Measurements from ENCODE around the gene ACE. TPM values are rescaled to one million over a fixed set of nuclear protein-coding genes. Genes with fewer than 3 reads are reported as not detected.

The ACE gene
- total RNA-seq, 1 donor from 2014 or later = 1.0 TPM

GRCh38 chr17:63537001-63537400 lies 60.1 kb downstream of the ACE start:
- no peak overlapping the region for H3K4me2 ChIP-seq (ENCODE audit: low read length)
- H3K4me3 ChIP-seq (ENCODE audit: insufficient read depth, low read depth, low read length) = no peak overlapping the region
- no peak overlapping the region for H3K9ac ChIP-seq (ENCODE audit: low read length)
- Mint-ChIP-seq H3K27ac (ENCODE audit: unreplicated experiment) (no peak overlapping the region), H3K36me3 (ENCODE audit: low read depth, unreplicated experiment) (no peaks in the 10 kb centered on the region), H3K4me1 (ENCODE audit: low read depth, unreplicated experiment) (no peaks in the 10 kb centered on the region), H3K27me3 (ENCODE audit: low read depth, unreplicated experiment) (peaks cover 65% of the 10 kb centered on the region), H3K9me3 (ENCODE audit: unreplicated experiment) (peaks cover 5% of the 10 kb centered on the region), H3K4me3 (ENCODE audit: unreplicated experiment) (no peak overlapping the region)
- DNase-seq (ENCODE audit: low read depth) = no peak
- peaks cover 31% of the 10 kb centered on the region for H3K27me3 ChIP-seq (ENCODE audit: insufficient read depth, low read length)
- H3K36me3 ChIP-seq (ENCODE audit: insufficient read depth, low read length) = no peaks in the 10 kb centered on the region
- no peak for FAIRE-seq
- no peak overlapping the region for H3K27ac ChIP-seq (ENCODE audit: low read depth, low read length)
- H3K9me3 ChIP-seq (ENCODE audit: insufficient read depth, low read depth, low read length) = no peaks in the 10 kb centered on the region
- H3K4me1 ChIP-seq (ENCODE audit: insufficient read depth, low read length) = peaks cover 7% of the 10 kb centered on the region
- TF ChIP-seq, protein P1, sequence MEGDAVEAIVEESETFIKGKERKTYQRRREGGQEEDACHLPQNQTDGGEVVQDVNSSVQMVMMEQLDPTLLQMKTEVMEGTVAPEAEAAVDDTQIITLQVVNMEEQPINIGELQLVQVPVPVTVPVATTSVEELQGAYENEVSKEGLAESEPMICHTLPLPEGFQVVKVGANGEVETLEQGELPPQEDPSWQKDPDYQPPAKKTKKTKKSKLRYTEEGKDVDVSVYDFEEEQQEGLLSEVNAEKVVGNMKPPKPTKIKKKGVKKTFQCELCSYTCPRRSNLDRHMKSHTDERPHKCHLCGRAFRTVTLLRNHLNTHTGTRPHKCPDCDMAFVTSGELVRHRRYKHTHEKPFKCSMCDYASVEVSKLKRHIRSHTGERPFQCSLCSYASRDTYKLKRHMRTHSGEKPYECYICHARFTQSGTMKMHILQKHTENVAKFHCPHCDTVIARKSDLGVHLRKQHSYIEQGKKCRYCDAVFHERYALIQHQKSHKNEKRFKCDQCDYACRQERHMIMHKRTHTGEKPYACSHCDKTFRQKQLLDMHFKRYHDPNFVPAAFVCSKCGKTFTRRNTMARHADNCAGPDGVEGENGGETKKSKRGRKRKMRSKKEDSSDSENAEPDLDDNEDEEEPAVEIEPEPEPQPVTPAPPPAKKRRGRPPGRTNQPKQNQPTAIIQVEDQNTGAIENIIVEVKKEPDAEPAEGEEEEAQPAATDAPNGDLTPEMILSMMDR (IDR thresholded peaks at IDR 0.05; ENCODE audit: insufficient read depth, low read depth, low read length) = no peak
- no peak for TF ChIP-seq EZH2 (IDR thresholded peaks at IDR 0.05; ENCODE audit: insufficient read depth, low read length)
- no peaks in the 10 kb centered on the region for H4K20me1 ChIP-seq (ENCODE audit: insufficient read depth, low read length)
- no peaks in the 10 kb centered on the region for H3K79me2 ChIP-seq (ENCODE audit: insufficient read depth, low read length)
- H2AFZ ChIP-seq (ENCODE audit: low read depth, low read length) = no peak overlapping the region

DNA sequence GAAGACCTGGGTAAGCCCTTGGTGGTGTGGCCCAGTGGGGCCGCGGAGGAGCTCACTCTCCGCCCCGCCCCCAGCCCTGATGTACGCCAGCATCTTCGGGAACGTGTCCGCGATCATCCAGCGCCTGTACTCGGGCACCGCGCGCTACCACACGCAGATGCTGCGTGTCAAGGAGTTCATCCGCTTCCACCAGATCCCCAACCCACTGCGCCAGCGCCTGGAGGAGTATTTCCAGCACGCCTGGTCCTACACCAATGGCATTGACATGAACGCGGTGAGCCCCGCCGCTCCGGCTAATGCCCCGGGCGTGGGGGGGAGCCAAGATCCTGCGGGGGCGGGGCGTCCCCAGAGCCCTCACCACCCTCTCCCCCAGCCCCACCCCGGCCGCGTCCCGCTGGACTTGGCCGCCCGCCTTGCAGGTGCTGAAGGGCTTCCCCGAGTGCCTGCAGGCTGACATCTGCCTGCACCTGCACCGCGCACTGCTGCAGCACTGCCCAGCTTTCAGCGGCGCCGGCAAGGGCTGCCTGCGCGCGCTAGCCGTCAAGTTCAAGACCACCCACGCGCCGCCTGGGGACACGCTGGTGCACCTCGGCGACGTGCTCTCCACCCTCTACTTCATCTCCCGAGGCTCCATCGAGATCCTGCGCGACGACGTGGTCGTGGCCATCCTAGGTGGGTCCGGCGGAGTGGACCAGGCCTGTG lies 61.3 kb downstream of the ACE start:
- peak overlapping the region; percentile 64 for H3K4me2 ChIP-seq (ENCODE audit: low read length)
- FAIRE-seq = no peak
- peaks cover 5% of the 10 kb centered on the region for H3K9me3 Mint-ChIP-seq (ENCODE audit: unreplicated experiment)
- peaks cover 57% of the 10 kb centered on the region for H3K27me3 Mint-ChIP-seq (ENCODE audit: low read depth, unreplicated experiment)
- H3K9ac ChIP-seq (ENCODE audit: low read length) = no peak overlapping the region
- H3K36me3 Mint-ChIP-seq (ENCODE audit: low read depth, unreplicated experiment) = no peaks in the 10 kb centered on the region
- DNase-seq (ENCODE audit: low read depth) = no peak
- no peaks in the 10 kb centered on the region for H3K4me1 Mint-ChIP-seq (ENCODE audit: low read depth, unreplicated experiment)
- H3K4me3 Mint-ChIP-seq (ENCODE audit: unreplicated experiment) = no peak overlapping the region
- peaks cover 29% of the 10 kb centered on the region for H3K27me3 ChIP-seq (ENCODE audit: insufficient read depth, low read length)
- peaks cover 7% of the 10 kb centered on the region for H3K4me1 ChIP-seq (ENCODE audit: insufficient read depth, low read length)
- peak; percentile 84 for TF ChIP-seq EZH2 (IDR thresholded peaks at IDR 0.05; ENCODE audit: insufficient read depth, low read length)
- TF ChIP-seq, protein P1 (IDR thresholded peaks at IDR 0.05; ENCODE audit: insufficient read depth, low read depth, low read length) = no peak
- no peak overlapping the region for H3K27ac Mint-ChIP-seq (ENCODE audit: unreplicated experiment)
- no peak overlapping the region for H3K4me3 ChIP-seq (ENCODE audit: insufficient read depth, low read depth, low read length)
- no peaks in the 10 kb centered on the region for H3K36me3 ChIP-seq (ENCODE audit: insufficient read depth, low read length)
- H2AFZ ChIP-seq (ENCODE audit: low read depth, low read length) = peak overlapping the region; percentile 47
- H3K79me2 ChIP-seq (ENCODE audit: insufficient read depth, low read length) = no peaks in the 10 kb centered on the region
- H3K27ac ChIP-seq (ENCODE audit: low read depth, low read length) = no peak overlapping the region
- no peaks in the 10 kb centered on the region for H3K9me3 ChIP-seq (ENCODE audit: insufficient read depth, low read depth, low read length)
- H4K20me1 ChIP-seq (ENCODE audit: insufficient read depth, low read length) = no peaks in the 10 kb centered on the region

Data from astrocyte (in vitro differentiated cells and primary cell).